GM21423 (cell line): ENCODE data around the gene SUPT4H1.

Experiments used
- ATAC-seq: cut with Tn5 transposase; IDR thresholded peaks from one replicate; pipeline ENCODE4 v1.9.1; 2021; ENCODE audit warnings: mild to moderate bottlenecking, moderate library complexity; ENCODE audit not compliant: unreplicated experiment

The SUPT4H1 gene

GRCh38 chr17:58365185-58365979 lies 13.4 kb upstream of the SUPT4H1 start:
- ATAC-seq = no peak

DNA sequence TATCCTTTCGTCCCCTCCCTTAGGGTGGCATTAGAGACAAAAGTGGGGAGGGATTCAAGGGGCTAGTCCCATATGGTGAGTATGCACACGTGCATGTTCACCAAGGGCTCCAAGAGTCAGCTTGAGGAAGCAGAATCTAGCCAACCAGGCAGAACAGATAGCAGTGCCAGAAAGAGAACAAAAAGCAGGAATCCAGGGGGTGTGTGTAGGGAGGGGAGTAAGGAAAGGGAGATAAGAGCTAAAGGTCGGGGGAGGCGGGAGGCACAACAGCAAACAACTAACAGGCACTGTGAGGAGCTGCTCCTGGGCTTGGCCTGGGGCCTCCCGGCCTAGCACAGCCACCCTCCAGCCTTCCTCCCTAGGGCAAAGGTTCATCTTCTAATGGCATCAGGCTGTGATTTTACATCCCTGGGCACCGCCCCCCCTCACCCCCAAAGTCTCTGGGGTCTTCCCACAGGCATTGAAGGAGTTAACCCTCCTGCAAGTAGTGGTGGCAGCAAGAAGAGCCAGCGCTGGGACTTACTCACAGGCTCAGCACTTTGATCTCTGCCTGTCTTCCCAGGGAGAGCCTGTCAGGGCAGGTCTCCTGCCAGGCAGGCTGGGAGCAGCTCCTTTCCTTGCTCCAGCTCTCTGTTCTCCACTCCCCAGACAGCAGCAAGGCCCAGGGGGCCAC lies 12.4 kb upstream of the SUPT4H1 start:
- no peak for ATAC-seq

GRCh38 chr17:58363457-58364185 lies 11.6 kb upstream of the SUPT4H1 start:
- ATAC-seq = no peak

DNA sequence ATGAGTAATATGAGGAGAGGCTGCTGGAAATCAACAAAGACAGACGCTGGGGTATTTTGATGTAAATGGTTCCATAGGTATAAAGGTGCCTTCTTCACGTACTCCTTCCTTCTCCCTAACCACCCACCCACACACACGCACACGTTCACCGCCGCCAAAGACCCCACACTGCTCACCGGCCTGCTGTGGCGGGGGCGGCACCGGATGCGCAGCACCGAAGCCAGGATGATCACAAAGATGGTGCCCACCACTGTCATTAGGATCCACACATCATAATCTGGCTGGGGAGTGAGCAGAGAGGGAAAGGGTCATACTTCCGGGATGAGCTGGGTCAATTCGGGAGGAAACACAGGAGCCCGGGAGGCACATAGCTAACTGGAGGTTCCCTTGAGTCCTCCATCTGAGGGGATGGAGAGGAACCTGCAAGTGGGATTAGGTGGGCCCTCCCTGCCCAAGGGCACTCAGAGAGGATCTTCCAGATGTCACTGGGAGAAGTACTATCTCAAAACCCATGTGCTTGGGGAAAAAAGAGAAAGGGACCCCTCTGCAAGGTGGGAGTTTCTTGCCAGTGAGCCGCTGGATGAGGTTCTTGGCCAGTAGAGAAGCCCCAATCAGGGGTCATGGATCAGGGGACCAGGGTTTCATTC lies 10.5 kb upstream of the SUPT4H1 start:
- ATAC-seq = no peak

DNA sequence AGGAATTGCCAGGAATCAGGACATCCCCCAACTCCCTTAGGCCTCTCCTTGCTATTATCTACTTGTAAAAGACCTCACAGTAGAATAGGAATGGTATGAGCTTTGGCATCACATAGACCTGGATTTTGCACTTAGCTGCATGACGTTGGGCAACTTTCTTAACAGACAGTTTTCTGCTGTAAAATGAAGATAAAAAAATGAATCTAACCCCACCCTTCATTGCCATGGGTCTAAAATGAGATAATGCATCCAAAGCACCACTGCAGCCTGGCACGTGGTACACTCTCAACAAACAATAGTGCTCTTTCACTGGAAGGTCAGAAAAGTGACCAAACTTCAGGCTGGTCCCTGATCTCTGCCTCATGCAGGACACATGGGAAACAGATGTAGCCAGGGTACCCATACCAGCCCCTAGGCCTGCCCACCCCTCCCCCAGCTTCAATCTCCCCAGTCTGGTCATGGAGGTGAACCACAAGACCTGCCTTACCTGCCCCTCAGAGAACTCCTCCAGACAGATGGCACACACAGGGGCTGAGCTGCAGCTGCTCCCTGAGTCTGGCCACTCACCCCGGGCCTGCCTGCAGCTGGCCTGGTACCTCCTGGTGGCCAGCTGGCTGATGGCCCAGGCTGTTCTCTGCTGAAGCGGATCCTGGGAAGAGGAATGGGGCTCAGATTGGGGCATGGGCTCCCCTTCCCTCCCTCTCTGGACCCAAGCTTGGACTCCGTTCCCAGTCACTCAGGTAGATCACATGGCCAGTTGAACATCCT lies 8.5 kb upstream of the SUPT4H1 start:
- no peak for ATAC-seq

DNA sequence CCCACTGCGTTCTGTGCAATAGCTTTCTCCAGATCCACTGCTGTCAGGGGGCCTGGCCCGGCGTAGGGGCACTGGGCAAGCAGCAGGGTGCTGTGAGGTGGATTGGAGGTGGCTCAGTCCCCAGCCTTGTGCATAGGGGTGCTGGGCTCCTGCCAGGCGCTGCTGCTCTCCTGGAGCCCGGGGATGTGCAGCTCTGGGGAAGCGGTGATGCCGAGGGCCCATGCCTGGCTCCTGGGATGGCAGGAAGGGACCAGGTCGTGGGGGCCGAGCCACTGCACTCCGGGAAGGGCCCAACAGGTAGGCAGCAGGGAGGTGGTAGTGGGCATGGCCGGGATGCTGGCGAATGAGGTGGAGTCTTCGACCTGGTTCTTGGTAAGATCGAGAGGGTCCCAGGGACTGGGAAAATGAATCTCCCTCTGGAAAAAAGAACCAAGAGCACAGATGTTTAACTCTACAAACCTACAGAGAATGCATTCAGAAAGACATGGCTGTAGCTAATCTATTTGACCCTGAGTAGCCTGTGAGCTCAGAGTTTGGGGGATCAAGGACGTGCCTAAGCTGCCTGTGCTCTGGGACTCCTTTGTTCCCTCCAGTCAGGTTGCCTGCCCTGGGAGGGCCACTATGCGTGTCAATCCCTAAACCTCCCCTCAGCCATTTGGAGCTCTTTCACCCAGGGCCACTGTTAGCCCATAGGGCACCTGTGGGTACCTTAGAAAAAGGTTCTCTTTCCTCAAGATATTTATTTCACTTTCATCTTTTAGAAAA lies 6.6 kb upstream of the SUPT4H1 start:
- no peak for ATAC-seq

- no peak for ATAC-seq
Measured at GRCh38 chr17:58357312-58358297, 5.6 kb upstream of the SUPT4H1 start.

- ATAC-seq = no peak
Measured at GRCh38 chr17:58356231-58356630, 4.2 kb upstream of the SUPT4H1 start.

GRCh38 chr17:58354541-58355216 lies 2.7 kb upstream of the SUPT4H1 start:
- no peak for ATAC-seq

DNA sequence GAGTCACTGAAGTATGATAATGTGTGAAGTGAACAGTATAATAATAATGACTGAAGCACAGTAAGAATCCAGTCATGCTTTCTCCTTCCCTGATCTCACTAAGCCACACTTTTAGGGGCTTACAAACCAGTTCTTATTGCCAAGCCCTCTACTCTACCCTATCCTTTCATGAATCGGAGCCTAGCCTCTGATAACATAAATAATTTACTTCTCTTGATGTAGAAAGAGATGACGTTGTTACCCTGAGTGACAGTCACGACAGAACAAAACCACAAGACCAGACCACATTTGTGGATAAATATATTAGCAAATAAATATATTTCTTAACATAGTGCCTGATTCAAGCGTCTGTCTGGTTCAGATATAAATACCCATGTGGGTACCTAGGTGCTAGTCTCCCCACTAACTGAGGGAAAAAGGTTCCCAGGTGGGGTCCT lies 1.4 kb upstream of the SUPT4H1 start:
- no peak for ATAC-seq

GRCh38 chr17:58352596-58353388 lies 791 bp upstream of the SUPT4H1 start:
- ATAC-seq = no peak

DNA sequence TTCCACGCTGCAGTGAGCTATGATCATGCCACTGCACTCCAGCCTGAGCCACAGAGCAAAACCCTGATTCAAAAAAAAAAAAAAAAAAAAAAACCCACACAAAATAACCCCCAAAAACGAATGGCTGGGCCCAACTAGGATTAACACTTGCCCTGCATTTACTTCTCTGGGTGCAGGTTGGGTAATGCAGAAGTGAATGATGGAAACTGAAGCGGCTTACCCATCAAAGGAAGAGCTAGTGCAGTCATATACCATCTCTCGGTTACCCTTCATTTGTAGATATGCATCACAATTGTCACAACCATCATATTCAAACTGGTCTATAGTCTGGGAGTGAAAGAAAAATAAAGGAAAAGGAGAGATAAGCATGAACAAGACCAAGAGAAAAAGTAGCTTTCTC lies 819 bp downstream of the SUPT4H1 start:
- ATAC-seq = no peak

- no peak for ATAC-seq
Measured at GRCh38 chr17:58348038-58348437, 4.0 kb downstream of the SUPT4H1 start.

GRCh38 chr17:58345500-58345899 lies 6.5 kb downstream of the SUPT4H1 start:
- ATAC-seq = no peak

GRCh38 chr17:58344791-58345157 lies 7.2 kb downstream of the SUPT4H1 start:
- peak; percentile 38 for ATAC-seq

DNA sequence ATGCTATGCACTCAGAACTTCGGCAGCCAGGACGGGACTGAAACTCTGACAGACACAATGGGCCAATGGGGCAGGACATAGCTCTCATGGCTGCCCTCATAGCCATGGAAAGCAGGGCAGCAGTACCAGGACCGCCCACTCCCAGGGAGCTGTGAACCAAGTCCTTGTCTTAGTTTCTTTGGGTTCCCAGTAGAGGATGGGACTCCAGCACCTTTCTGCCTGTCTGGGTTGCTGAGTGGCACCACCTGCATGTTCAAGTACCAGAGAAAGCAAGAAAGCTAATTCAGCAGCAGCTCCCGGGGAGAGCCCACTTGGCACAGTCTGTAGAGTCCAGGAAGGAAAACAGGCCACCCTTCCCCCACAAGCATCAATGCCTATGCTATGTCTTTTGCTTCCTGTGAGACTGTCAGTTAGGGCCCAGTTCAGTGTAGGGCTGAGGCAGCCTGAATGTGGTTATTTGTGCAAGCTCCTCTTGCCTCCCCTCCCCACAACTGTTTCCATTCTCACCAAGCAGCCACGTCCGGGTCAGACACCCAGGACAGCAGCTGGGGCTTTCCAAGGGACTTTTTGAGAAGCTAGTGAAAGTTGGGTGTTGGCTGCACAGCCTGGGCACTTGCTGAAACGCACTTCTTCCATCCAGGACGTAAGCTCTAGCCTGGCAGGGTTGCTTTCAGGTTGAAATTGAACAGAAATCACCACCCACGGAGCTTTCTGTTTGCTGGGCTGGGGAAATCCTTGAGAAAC lies 7.8 kb downstream of the SUPT4H1 start:
- ATAC-seq = peak; percentile 81

DNA sequence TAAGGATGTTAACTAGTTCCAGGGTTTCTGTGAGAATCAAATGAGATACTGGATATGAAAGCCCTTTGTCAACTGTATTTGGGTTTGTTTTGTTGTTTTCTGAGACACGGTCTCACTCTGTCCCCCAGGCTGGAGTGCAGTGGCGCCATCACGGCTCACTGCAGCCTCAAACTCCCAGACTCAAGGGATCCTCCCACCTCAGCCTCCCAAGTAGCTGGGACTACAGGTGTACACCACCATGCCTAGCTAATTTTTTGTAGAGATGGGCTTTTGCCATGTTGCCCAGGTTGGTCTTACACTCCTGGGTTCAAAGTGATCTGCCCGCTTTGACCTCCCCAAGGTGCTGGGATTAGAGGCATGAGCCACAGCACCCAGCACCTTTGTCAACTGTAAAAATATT lies 8.9 kb downstream of the SUPT4H1 start:
- no peak for ATAC-seq
